OCI-LY3 (cell line): ENCODE results near the gene S100A6.

Source experiments
- CTCF ChIP-seq: fragments of 200-600, 300-600 bp; sonication (generic); IDR thresholded peaks from 2 replicates; pipeline ENCODE4 v1.5.1; 2014; ENCODE audit warnings: antibody characterized with exemption, low read length, low read depth
- EZH2phosphoT487 ChIP-seq: fragments of 200-600 bp; shearing (Covaris generic); IDR thresholded peaks from 2 replicates; pipeline ENCODE4 v1.6.1; 2018; ENCODE audit warnings: antibody characterized with exemption, mixed run types, low read depth

- TF ChIP-seq CTCF (peak; percentile 94), EZH2phosphoT487 (no peak)
Measured at GRCh38 chr1:153509729-153510354, 25.9 kb downstream of the S100A6 start.
